HepG2 (cell line): ENCODE measurements around the gene PLPPR4. TPM values are rescaled to one million over a fixed set of nuclear protein-coding genes. Genes with fewer than 3 reads are reported as not detected.

Experiments used
- ATAC-seq: fragments of 200-7000 bp; cut with Tn5 transposase; 3 replicates; pipeline ENCODE4 v1.9.1; 2020; ENCODE audit warnings: mild to moderate bottlenecking, moderate library complexity
- BruUV-seq: library from RNA; stranded (reverse); fragments of 400-500 nt; replicated peaks from 2 replicates; lab custom pipeline; 2021; lab: Mats Ljungman, UMichigan
- CTCF ChIA-PET: fragments of 300-600 bp; formaldehyde crosslinking; extraction: SDS; loops from one replicate; lab custom pipeline; 2021; ENCODE audit warnings: low total read pairs, inconsistent platforms, low intra/inter-chr PET ratio; lab: Yijun Ruan, JAX
- POLR2A ChIA-PET: fragments of 350-600 bp; sonication (Branson Sonifier 250); formaldehyde crosslinking; loops from one replicate; lab custom pipeline; 2020; ENCODE audit warnings: antibody characterized with exemption, inconsistent platforms; lab: Yijun Ruan, JAX
- DNase-seq: peaks from one replicate; pipeline ENCODE4 v3.0.0-alpha.2; 2015; ENCODE audit warnings: low spot score
- FAIRE-seq: peaks from 3 replicates; lab custom pipeline; 2011; peaks lifted over from hg19 to GRCh38; lab: Jason Lieb, UNC
- H2AFZ ChIP-seq: one replicate; pipeline ENCODE4 v1.6.1; 2011; ENCODE audit warnings: low read length, inconsistent platforms
- H3K27ac ChIP-seq: fragments of 300-600 bp; 3 replicates; pipeline ENCODE4 v1.8.0; 2011; ENCODE audit warnings: mixed run types, mild to moderate bottlenecking, mixed read lengths, low read length, inconsistent platforms; ENCODE audit not compliant: insufficient read depth; ENCODE audit errors: extremely low read length
- H3K27me3 ChIP-seq, 2 experiments: fragments of 200-600 bp in 1 of 2; 2 replicates in 1 of 2; 3 replicates in 1 of 2; pipeline versions ENCODE4 v1.6.0 to v1.8.0; 2011; ENCODE audit warnings: low read length in 2 of 2, mild to moderate bottlenecking in 2 of 2, moderate library complexity in 2 of 2, inconsistent platforms in 1 of 2; ENCODE audit not compliant: insufficient read depth in 2 of 2, control insufficient read depth in 1 of 2
- H3K36me3 ChIP-seq, 2 experiments: fragments of 200-600 bp in 1 of 2; replicated peaks in 1 of 2; 2 replicates in 1 of 2; 3 replicates in 1 of 2; pipeline versions ENCODE4 v1.5.1 to v1.8.0; 2011; ENCODE audit warnings: low read length in 2 of 2, inconsistent platforms in 1 of 2; ENCODE audit not compliant: insufficient read depth in 2 of 2, control insufficient read depth in 1 of 2
- H3K4me1 ChIP-seq: 2 replicates; pipeline ENCODE4 v1.5.1; 2012; ENCODE audit warnings: low read length, inconsistent platforms; ENCODE audit not compliant: insufficient read depth
- H3K4me2 ChIP-seq: 2 replicates; pipeline ENCODE4 v1.6.0; 2011; ENCODE audit warnings: low read depth, low read length, inconsistent platforms
- H3K4me3 ChIP-seq, 3 experiments: fragments of 200-600 bp in 1 of 3; sonication (generic), shearing (Covaris generic) in 1 of 3; replicated peaks in 1 of 3; 2 replicates each; pipeline ENCODE4 v1.5.1; 2011 to 2016; ENCODE audit warnings: low read length in 3 of 3, inconsistent platforms in 2 of 3, low read depth in 2 of 3, mild to moderate bottlenecking in 2 of 3, control low read depth in 1 of 3, mixed read lengths in 1 of 3; ENCODE audit not compliant: insufficient read depth in 1 of 3
- H3K79me2 ChIP-seq: one replicate; pipeline ENCODE4 v1.6.1; 2011; ENCODE audit warnings: low read length, inconsistent platforms; ENCODE audit not compliant: insufficient read depth
- H3K9ac ChIP-seq: 2 replicates; pipeline ENCODE4 v1.6.0; 2011; ENCODE audit warnings: mild to moderate bottlenecking, low read depth, low read length, inconsistent platforms; ENCODE audit not compliant: insufficient read depth
- H3K9me3 ChIP-seq: 2 replicates; pipeline ENCODE4 v1.5.1; 2012; ENCODE audit warnings: mild to moderate bottlenecking, low read length
- H4K20me1 ChIP-seq: 2 replicates; pipeline ENCODE4 v1.6.0; 2011; ENCODE audit warnings: inconsistent platforms, mild to moderate bottlenecking, low read length, moderate library complexity; ENCODE audit not compliant: insufficient read depth
- FOXM1 ChIP-seq: sonication (generic); formaldehyde crosslinking; IDR thresholded peaks from 2 replicates; pipeline ENCODE4 v1.5.0; 2020; ENCODE audit warnings: missing genetic modification reagents
- MTF2 ChIP-seq: sonication (generic); formaldehyde crosslinking; IDR thresholded peaks from 2 replicates; pipeline ENCODE4 v1.5.0; 2020; ENCODE audit warnings: missing genetic modification reagents, borderline replicate concordance
- NBN ChIP-seq: fragments of 450-650 bp; conservative IDR thresholded peaks from 2 replicates; pipeline ENCODE4 v1.6.1; 2017
- SIX4 ChIP-seq: sonication (generic); formaldehyde crosslinking; IDR thresholded peaks from 2 replicates; pipeline ENCODE4 v1.4.0; 2020; ENCODE audit warnings: missing genetic modification reagents
- ZMAT3 ChIP-seq: sonication (generic); formaldehyde crosslinking; conservative IDR thresholded peaks from 2 replicates; pipeline ENCODE4 v1.7.0; 2021; ENCODE audit warnings: missing genetic modification reagents
- ZXDC ChIP-seq: sonication (generic); formaldehyde crosslinking; IDR thresholded peaks from 2 replicates; pipeline ENCODE4 v1.5.0; 2020; ENCODE audit warnings: mild to moderate bottlenecking, missing genetic modification reagents
- WGBS: methylation state at CpG from one replicate; pipeline ENCODE4 v1.1.6; 2017; ENCODE audit warnings: low lambda C conversion rate; 5-methylcytosine and 5-hydroxymethylcytosine counted together
- in situ Hi-C: cut with HindIII; loops from 2 replicates; pipeline ENCODE4 v1.10.0; 2017; ENCODE audit warnings: low pct_unique_long_range_greater_than_20kb; ENCODE audit not compliant: extremely low pct_ligation_motif_present
- intact Hi-C: fragments of 100-400 bp; cut with micrococcal nuclease; formaldehyde crosslinking; loops from one replicate; pipeline ENCODE4 v1.10.0; 2022; ENCODE audit not compliant: unreplicated experiment
- polyA plus RNA-seq, 8 experiments: library from polyadenylated mRNA; depleted of rRNA in 3 of 8; stranded (reverse) in 7 of 8; unstranded in 1 of 8; fragments of >200 nt; fragmentation: Illumina TruSeq in 4 of 8; extraction: Trizol in 4 of 8; gene quantifications; 2 replicates each; pipeline versions ENCODE4 v1.2.1 to v1.2.3, GENCODE V29; 2011 to 2016; ENCODE audit warnings: low read depth in 4 of 8, missing spikeins in 1 of 8, mixed read lengths in 1 of 8; ENCODE audit not compliant: insufficient read depth in 1 of 8
- total RNA-seq, 5 experiments: library from RNA; depleted of rRNA; stranded (reverse); fragments of >200 nt; fragmentation: Illumina TruSeq; extraction: Trizol; gene quantifications; 2 replicates each; pipeline ENCODE4 v1.2.3, GENCODE V29; 2016; ENCODE audit warnings: low read depth in 1 of 5

The PLPPR4 gene
- total and polyA plus RNA-seq, 2 of the 13 experiments (the other 11 are each of a cell fraction or from before 2014, with no cell fraction given) = not detected

GRCh38 chr1:99270646-99271045, 6.4 kb downstream of the PLPPR4 start:
- WGBS = 3% methylated on average over 1 of the region's 1 CpG

GRCh38 chr1:99271249-99271648, 7.0 kb downstream of the PLPPR4 start:
- Histone ChIP-seq H3K9me3 (no peaks in the 10 kb centered on the region), H3K27me3 (no peaks in the 10 kb centered on the region), H4K20me1 (no peaks in the 10 kb centered on the region), H3K36me3 (no peaks in the 10 kb centered on the region), H3K4me1 (no peaks in the 10 kb centered on the region), H3K9ac (no peak overlapping the region), H3K27ac (no peak overlapping the region), H3K4me2 (no peak overlapping the region), H3K79me2 (no peaks in the 10 kb centered on the region), H3K4me3 (no peak overlapping the region), H2AFZ (no peak overlapping the region)
- in situ Hi-C loops = no loop called here
- intact Hi-C loops = no loop called here
- FAIRE-seq = no peak
- ATAC-seq = no peak
- ChIA-PET CTCF (no interaction called here), POLR2A (no interaction called here)
- BruUV-seq = no TSS peak
- TF ChIP-seq FOXM1 = no peak
- no peak for DNase-seq

More at GRCh38 chr1:99270646-99271045, 6.4 kb downstream of the PLPPR4 start:
- Histone ChIP-seq H2AFZ (no peak overlapping the region), H3K27ac (no peak overlapping the region), H3K9me3 (no peaks in the 10 kb centered on the region), H4K20me1 (no peaks in the 10 kb centered on the region), H3K9ac (no peak overlapping the region), H3K4me1 (no peaks in the 10 kb centered on the region), H3K4me3 (no peak overlapping the region), H3K27me3 (no peaks in the 10 kb centered on the region), H3K79me2 (no peaks in the 10 kb centered on the region), H3K36me3 (no peaks in the 10 kb centered on the region), H3K4me2 (no peak overlapping the region)
- no peak for DNase-seq
- POLR2A ChIA-PET = no interaction called here
- no peak for FAIRE-seq
- no peak for ATAC-seq
- CTCF ChIA-PET = no interaction called here
- in situ Hi-C loops = no loop called here
- intact Hi-C loops = no loop called here
- no peak for TF ChIP-seq ZXDC (CRISPR knock-in tag)
- TF ChIP-seq ZMAT3 (CRISPR knock-in tag) = no peak
- TF ChIP-seq SIX4 (CRISPR knock-in tag) = no peak
- TF ChIP-seq MTF2 (CRISPR knock-in tag) = no peak
- no peak for TF ChIP-seq NBN
- no TSS peak for BruUV-seq
